ENCODE results near the gene RPP25L.

DNA sequence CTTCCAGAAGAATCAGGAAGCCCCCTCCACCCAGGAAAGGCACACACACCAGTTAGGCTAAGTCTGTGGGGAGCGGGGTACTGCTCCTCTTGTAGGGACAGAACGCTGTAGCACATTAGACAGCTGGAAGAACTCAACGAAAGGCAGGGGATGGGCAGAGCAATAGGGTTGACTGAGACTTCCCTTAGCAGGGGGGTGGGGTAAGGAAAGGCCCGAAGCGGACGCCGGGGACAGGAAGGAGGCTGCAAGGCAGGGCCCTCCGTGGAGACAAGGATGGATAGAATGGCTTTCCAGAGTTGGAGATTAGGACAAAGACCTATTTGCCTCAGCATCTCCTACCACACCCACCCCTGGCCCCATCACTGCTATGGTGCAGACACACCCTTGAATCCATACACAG, 36.7 kb downstream of the RPP25L start:
- TF ChIP-seq, protein P1, sequence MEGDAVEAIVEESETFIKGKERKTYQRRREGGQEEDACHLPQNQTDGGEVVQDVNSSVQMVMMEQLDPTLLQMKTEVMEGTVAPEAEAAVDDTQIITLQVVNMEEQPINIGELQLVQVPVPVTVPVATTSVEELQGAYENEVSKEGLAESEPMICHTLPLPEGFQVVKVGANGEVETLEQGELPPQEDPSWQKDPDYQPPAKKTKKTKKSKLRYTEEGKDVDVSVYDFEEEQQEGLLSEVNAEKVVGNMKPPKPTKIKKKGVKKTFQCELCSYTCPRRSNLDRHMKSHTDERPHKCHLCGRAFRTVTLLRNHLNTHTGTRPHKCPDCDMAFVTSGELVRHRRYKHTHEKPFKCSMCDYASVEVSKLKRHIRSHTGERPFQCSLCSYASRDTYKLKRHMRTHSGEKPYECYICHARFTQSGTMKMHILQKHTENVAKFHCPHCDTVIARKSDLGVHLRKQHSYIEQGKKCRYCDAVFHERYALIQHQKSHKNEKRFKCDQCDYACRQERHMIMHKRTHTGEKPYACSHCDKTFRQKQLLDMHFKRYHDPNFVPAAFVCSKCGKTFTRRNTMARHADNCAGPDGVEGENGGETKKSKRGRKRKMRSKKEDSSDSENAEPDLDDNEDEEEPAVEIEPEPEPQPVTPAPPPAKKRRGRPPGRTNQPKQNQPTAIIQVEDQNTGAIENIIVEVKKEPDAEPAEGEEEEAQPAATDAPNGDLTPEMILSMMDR (IDR thresholded peaks at IDR 0.05): no peak
- TF ChIP-seq POLR2A (IDR thresholded peaks at IDR 0.05): no peak
